Natural killer cell (primary cell): ENCODE measurements around the gene OSM. TPM values are rescaled to one million over a fixed set of nuclear protein-coding genes. Genes with fewer than 3 reads are reported as not detected.

Experiments
- ATAC-seq, 3 donors: fragments of 150-1000 bp in 2 of 3; fragments of 200-7000 bp in 1 of 3; cut with Tn5 transposase; 1 replicate in 1 of 3; 2 replicates in 2 of 3; pipeline ENCODE4 v1.10.0; 2021; ENCODE audit warnings: mild to moderate bottlenecking in 2 of 3, moderate library complexity in 2 of 3
- DNase-seq, 2 donors: peaks; one replicate each; pipeline versions ENCODE4 v3.0.0 to v3.0.0-alpha.2; 2013 to 2021; ENCODE audit warnings: mixed read lengths in 1 of 2
- H3K27ac ChIP-seq: one replicate; pipeline ENCODE4 v1.5.1; 2013; ENCODE audit warnings: mild to moderate bottlenecking, low read length
- H3K27me3 ChIP-seq: one replicate; pipeline ENCODE4 v1.6.1; 2013; ENCODE audit warnings: low read length; ENCODE audit not compliant: control insufficient read depth, insufficient read depth
- H3K36me3 ChIP-seq: one replicate; pipeline ENCODE4 v1.6.1; 2013; ENCODE audit warnings: low read length; ENCODE audit not compliant: control insufficient read depth, insufficient read depth
- H3K4me1 ChIP-seq: one replicate; pipeline ENCODE4 v1.6.1; 2013; ENCODE audit warnings: low read length; ENCODE audit not compliant: control insufficient read depth, insufficient read depth
- H3K4me3 ChIP-seq: one replicate; pipeline ENCODE4 v1.5.1; 2013; ENCODE audit warnings: low read length
- H3K9me3 ChIP-seq: one replicate; pipeline ENCODE4 v1.6.1; 2013; ENCODE audit warnings: low read length; ENCODE audit not compliant: control insufficient read depth, insufficient read depth
- H3K27ac Mint-ChIP-seq, 2 donors: one replicate each; pipeline ENCODE4 v1.8.0; 2022; ENCODE audit warnings: mild to moderate bottlenecking in 2 of 2, mixed read lengths in 2 of 2, moderate library complexity in 1 of 2
- H3K27me3 Mint-ChIP-seq, 2 donors: one replicate each; pipeline ENCODE4 v1.8.0; 2022; ENCODE audit warnings: low read depth in 2 of 2, mixed read lengths in 2 of 2
- H3K36me3 Mint-ChIP-seq: one replicate; pipeline ENCODE4 v1.8.0; 2022; ENCODE audit warnings: mixed read lengths
- H3K4me1 Mint-ChIP-seq, 2 donors: one replicate each; pipeline ENCODE4 v1.8.0; 2022; ENCODE audit warnings: mixed read lengths in 2 of 2
- H3K4me3 Mint-ChIP-seq: one replicate; pipeline ENCODE4 v1.8.0; 2022; ENCODE audit warnings: mild to moderate bottlenecking, moderate library complexity, mixed read lengths
- H3K9me3 Mint-ChIP-seq, 2 donors: one replicate each; pipeline ENCODE4 v1.8.0; 2022; ENCODE audit warnings: mixed read lengths in 2 of 2
- CTCF ChIP-seq: fragments of 200-600 bp; IDR thresholded peaks from one replicate; pipeline ENCODE4 v1.8.0; 2022; ENCODE audit warnings: antibody characterized with exemption
- WGBS: methylation state at CpG from one replicate; pipeline ENCODE4 v1.1.7; 2013; ENCODE audit warnings: missing lambda C conversion rate; ENCODE audit not compliant: insufficient coverage; 5-methylcytosine and 5-hydroxymethylcytosine counted together
- intact Hi-C: fragments of 100-400 bp; cut with micrococcal nuclease; formaldehyde crosslinking; loops from one replicate; pipeline ENCODE4 v1.14.2; 2022
- total RNA-seq, 4 donors: library from RNA; stranded (reverse); fragments of 120-200 nt in 1 of 4; gene quantifications; one replicate each; pipeline versions ENCODE4 v1.2.3 to v1.2.4, GENCODE V29; 2013 to 2022

The OSM gene
- total RNA-seq, 3 donors from 2014 or later (not counting 1 experiment from before 2014, with no cell fraction given), result 17.4 to 142 (median 18.1) TPM

GRCh38 chr22:30248484-30248883 lies 18.2 kb downstream of the OSM start:
- DNase-seq (no peak), ATAC-seq (no peak)
- Mint-ChIP-seq H3K27me3 (peaks cover 31 to 39% of the 10 kb centered on the region in 2 donors), H3K9me3 (no peaks in the 10 kb centered on the region), H3K36me3 (no peaks in the 10 kb centered on the region), H3K4me1 (peaks cover 21 to 46% of the 10 kb centered on the region in 2 donors), H3K4me3 (peak overlapping the region; percentile 25), H3K27ac (peak overlapping the region in 1 of 2 donors; percentile 9)
- intact Hi-C loops, result loop anchor here (5.0 kb wide), 1 partner anchor 39 kb away; the partner anchor contains the start of gene CASTOR1
- Histone ChIP-seq H3K36me3 (no peaks in the 10 kb centered on the region), H3K9me3 (no peaks in the 10 kb centered on the region), H3K4me3 (no peak overlapping the region), H3K27me3 (peaks cover 11% of the 10 kb centered on the region), H3K27ac (no peak overlapping the region), H3K4me1 (peaks cover 80% of the 10 kb centered on the region)
- TF ChIP-seq CTCF, result no peak
- 71% methylated on average over 6 of the region's 6 CpGs for WGBS

DNA sequence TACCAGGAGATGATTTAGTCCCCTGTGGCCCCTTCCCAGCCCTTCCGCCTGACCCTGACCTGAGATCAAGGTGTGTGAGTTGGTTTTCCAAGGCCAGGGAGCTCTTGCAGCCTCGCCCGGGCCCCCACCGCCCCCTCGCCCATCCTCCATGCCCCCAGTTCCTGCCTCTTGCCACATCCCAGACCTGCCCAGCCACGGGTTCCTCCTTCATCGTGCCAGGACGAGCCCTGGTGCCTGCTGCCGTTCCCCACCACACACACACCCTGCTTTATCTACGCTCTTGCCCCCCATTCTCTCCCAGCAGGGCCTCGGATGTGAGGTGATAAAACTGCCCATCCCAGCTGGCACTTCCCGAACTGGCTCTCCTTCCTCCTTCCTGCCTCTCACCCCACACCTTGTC lies 18.7 kb downstream of the OSM start:
- Mint-ChIP-seq H3K4me3 (peak overlapping the region; percentile 25), H3K4me1 (peaks cover 21 to 43% of the 10 kb centered on the region in 2 donors), H3K27me3 (peaks cover 31 to 39% of the 10 kb centered on the region in 2 donors), H3K27ac (peak overlapping the region in 1 of 2 donors; percentile 9), H3K36me3 (no peaks in the 10 kb centered on the region), H3K9me3 (no peaks in the 10 kb centered on the region)
- H3K36me3 ChIP-seq, result no peaks in the 10 kb centered on the region
- H3K27ac ChIP-seq, result no peak overlapping the region
- ATAC-seq (no peak), DNase-seq (no peak)
- intact Hi-C loops, result loop anchor here (5.0 kb wide), 1 partner anchor 39 kb away; the partner anchor contains the start of gene CASTOR1
- H3K4me1 ChIP-seq, result peaks cover 75% of the 10 kb centered on the region
- 38% methylated on average over 12 of the region's 12 CpGs for WGBS
- peaks cover 11% of the 10 kb centered on the region for H3K27me3 ChIP-seq
- no peak for TF ChIP-seq CTCF
- no peak overlapping the region for H3K4me3 ChIP-seq
- H3K9me3 ChIP-seq, result no peaks in the 10 kb centered on the region

- TF ChIP-seq CTCF, result no peak
- Histone ChIP-seq H3K4me1 (peaks cover 71% of the 10 kb centered on the region), H3K27ac (no peak overlapping the region), H3K27me3 (peaks cover 11% of the 10 kb centered on the region), H3K9me3 (no peaks in the 10 kb centered on the region), H3K4me3 (no peak overlapping the region), H3K36me3 (no peaks in the 10 kb centered on the region)
- Mint-ChIP-seq H3K36me3 (no peaks in the 10 kb centered on the region), H3K9me3 (no peaks in the 10 kb centered on the region), H3K4me1 (peaks cover 21 to 39% of the 10 kb centered on the region in 2 donors), H3K4me3 (no peak overlapping the region), H3K27me3 (peaks cover 31 to 39% of the 10 kb centered on the region in 2 donors), H3K27ac (peak overlapping the region in 1 of 2 donors; percentile 83)
- intact Hi-C loops, result loop anchor here (5.0 kb wide), 1 partner anchor 40 kb away; the partner anchor contains the start of gene CASTOR1
- ATAC-seq, result no peak
- 73% methylated on average over 11 of the region's 11 CpGs for WGBS
- no peak for DNase-seq
Observed at GRCh38 chr22:30247561-30247960, 19.1 kb downstream of the OSM start.
